IPS DF 6.9 (cell line): Measurements from ENCODE around the gene ZBTB16.

ENCODE experiments used
- DNase-seq: peaks from one replicate; pipeline ENCODE4 v3.0.0-alpha.2; 2013; ENCODE audit warnings: low read depth, low spot score
- H3K27ac ChIP-seq: one replicate; pipeline ENCODE4 v1.5.1; 2013; ENCODE audit warnings: low read length, control low read depth
- H3K27me3 ChIP-seq: 2 replicates; pipeline ENCODE4 v1.6.1; 2013; ENCODE audit warnings: mild to moderate bottlenecking, low read length; ENCODE audit not compliant: control insufficient read depth, insufficient read depth
- H3K36me3 ChIP-seq: 2 replicates; pipeline ENCODE4 v1.6.1; 2013; ENCODE audit warnings: low read length; ENCODE audit not compliant: control insufficient read depth, insufficient read depth
- H3K4me1 ChIP-seq: 2 replicates; pipeline ENCODE4 v1.6.1; 2013; ENCODE audit warnings: low read length; ENCODE audit not compliant: control insufficient read depth, insufficient read depth
- H3K4me3 ChIP-seq: 2 replicates; pipeline ENCODE4 v1.5.1; 2013; ENCODE audit warnings: mild to moderate bottlenecking, low read length
- H3K9me3 ChIP-seq: 2 replicates; pipeline ENCODE4 v1.6.1; 2013; ENCODE audit warnings: low read length, inconsistent platforms; ENCODE audit not compliant: control insufficient read depth, insufficient read depth
- WGBS: extraction: QIAGEN DNeasy Blood & Tissue Kit; methylation state at CpG from one replicate; pipeline ENCODE4 v1.1.7; 2013; ENCODE audit warnings: mixed read lengths, missing lambda C conversion rate; ENCODE audit not compliant: insufficient read length, insufficient coverage; 5-methylcytosine and 5-hydroxymethylcytosine counted together

ZBTB16 gene

GRCh38 chr11:114243461-114244372 is 184.2 kb downstream of the ZBTB16 start:
- H3K27ac ChIP-seq = no peak overlapping the region
- H3K27me3 ChIP-seq = no peaks in the 10 kb centered on the region
- no peaks in the 10 kb centered on the region for H3K4me1 ChIP-seq
- WGBS = no CpG with 5 or more reads among the region's 14 CpGs
- DNase-seq = no peak
- H3K9me3 ChIP-seq = no peaks in the 10 kb centered on the region
- no peak overlapping the region for H3K4me3 ChIP-seq
- H3K36me3 ChIP-seq = no peaks in the 10 kb centered on the region

GRCh38 chr11:114244726-114245394 is 185.3 kb downstream of the ZBTB16 start:
- DNase-seq = no peak
- no CpG with 5 or more reads among the region's 18 CpGs for WGBS
- H3K36me3 ChIP-seq = no peaks in the 10 kb centered on the region
- H3K4me1 ChIP-seq = no peaks in the 10 kb centered on the region
- no peak overlapping the region for H3K4me3 ChIP-seq
- H3K27ac ChIP-seq = no peak overlapping the region
- H3K9me3 ChIP-seq = no peaks in the 10 kb centered on the region
- H3K27me3 ChIP-seq = no peaks in the 10 kb centered on the region

GRCh38 chr11:114246321-114247069 is 187.0 kb downstream of the ZBTB16 start:
- Histone ChIP-seq H3K27me3 (no peaks in the 10 kb centered on the region), H3K36me3 (no peaks in the 10 kb centered on the region), H3K4me1 (0 out of 2 replicates have a peak, but pooled peaks cover 2% of the 10 kb centered on the region), H3K27ac (no peak overlapping the region), H3K9me3 (no peaks in the 10 kb centered on the region), H3K4me3 (no peak overlapping the region)
- no peak for DNase-seq
- no CpG with 5 or more reads among the region's 8 CpGs for WGBS

- Histone ChIP-seq H3K4me1 (0 out of 2 replicates have a peak, but pooled peaks cover 2% of the 10 kb centered on the region), H3K27me3 (no peaks in the 10 kb centered on the region), H3K27ac (no peak overlapping the region), H3K9me3 (no peaks in the 10 kb centered on the region), H3K4me3 (no peak overlapping the region), H3K36me3 (no peaks in the 10 kb centered on the region)
- DNase-seq = no peak
- no CpG with 5 or more reads among the region's 11 CpGs for WGBS
Measured at GRCh38 chr11:114247070-114247789, 187.7 kb downstream of the ZBTB16 start.

GRCh38 chr11:114250180-114250579 is 190.7 kb downstream of the ZBTB16 start:
- 0 out of 2 replicates have a peak, but pooled peaks cover 2% of the 10 kb centered on the region for H3K4me1 ChIP-seq
- no peak overlapping the region for H3K27ac ChIP-seq
- H3K27me3 ChIP-seq = no peaks in the 10 kb centered on the region
- DNase-seq = no peak
- no peaks in the 10 kb centered on the region for H3K9me3 ChIP-seq
- no CpG with 5 or more reads among the region's 17 CpGs for WGBS
- no peaks in the 10 kb centered on the region for H3K36me3 ChIP-seq
- no peak overlapping the region for H3K4me3 ChIP-seq

- Histone ChIP-seq H3K27ac (no peak overlapping the region), H3K27me3 (no peaks in the 10 kb centered on the region), H3K36me3 (no peaks in the 10 kb centered on the region), H3K4me1 (0 out of 2 replicates have a peak, but pooled peaks cover 2% of the 10 kb centered on the region), H3K9me3 (no peaks in the 10 kb centered on the region), H3K4me3 (no peak overlapping the region)
- DNase-seq = no peak
- no CpG with 5 or more reads among the region's 14 CpGs for WGBS
Measured at GRCh38 chr11:114250993-114251814, 191.7 kb downstream of the ZBTB16 start.

GRCh38 chr11:114251815-114252337 is 192.4 kb downstream of the ZBTB16 start:
- no CpG with 5 or more reads among the region's 9 CpGs for WGBS
- DNase-seq = peak; percentile 29
- H3K36me3 ChIP-seq = no peaks in the 10 kb centered on the region
- H3K4me3 ChIP-seq = no peak overlapping the region
- no peaks in the 10 kb centered on the region for H3K9me3 ChIP-seq
- H3K4me1 ChIP-seq = peaks cover 2% of the 10 kb centered on the region; the same call in 1 of the 2 replicates
- no peak overlapping the region for H3K27ac ChIP-seq
- H3K27me3 ChIP-seq = no peaks in the 10 kb centered on the region

- Histone ChIP-seq H3K4me1 (peaks cover 3% of the 10 kb centered on the region), H3K27ac (no peak overlapping the region), H3K27me3 (no peaks in the 10 kb centered on the region), H3K9me3 (no peaks in the 10 kb centered on the region), H3K4me3 (no peak overlapping the region), H3K36me3 (no peaks in the 10 kb centered on the region)
- no peak for DNase-seq
- WGBS = no CpG with 5 or more reads among the region's 9 CpGs
Measured at GRCh38 chr11:114252767-114253166, 193.3 kb downstream of the ZBTB16 start.

GRCh38 chr11:114253771-114254170 is 194.3 kb downstream of the ZBTB16 start:
- peaks cover 3% of the 10 kb centered on the region for H3K4me1 ChIP-seq
- WGBS = no CpG with 5 or more reads among the region's 2 CpGs
- no peaks in the 10 kb centered on the region for H3K36me3 ChIP-seq
- H3K4me3 ChIP-seq = no peak overlapping the region
- no peak overlapping the region for H3K27ac ChIP-seq
- no peak for DNase-seq
- H3K9me3 ChIP-seq = no peaks in the 10 kb centered on the region
- no peaks in the 10 kb centered on the region for H3K27me3 ChIP-seq
